PC-9 (cell line): Measurements from ENCODE around the gene FAM168A.

Experiments
- EZH2 ChIP-seq: fragments of 200-600 bp; sonication (generic); IDR thresholded peaks from 2 replicates; pipeline ENCODE4 v1.8.0; 2017; ENCODE audit warnings: antibody characterized with exemption, low read depth
- TF ChIP-seq, protein P1 (sequence below): fragments of 200-600 bp; sonication (generic); conservative IDR thresholded peaks from 2 replicates; pipeline ENCODE4 v1.6.1; 2017; ENCODE audit warnings: mixed run types, antibody characterized with exemption, mild to moderate bottlenecking, moderate library complexity

DNA sequence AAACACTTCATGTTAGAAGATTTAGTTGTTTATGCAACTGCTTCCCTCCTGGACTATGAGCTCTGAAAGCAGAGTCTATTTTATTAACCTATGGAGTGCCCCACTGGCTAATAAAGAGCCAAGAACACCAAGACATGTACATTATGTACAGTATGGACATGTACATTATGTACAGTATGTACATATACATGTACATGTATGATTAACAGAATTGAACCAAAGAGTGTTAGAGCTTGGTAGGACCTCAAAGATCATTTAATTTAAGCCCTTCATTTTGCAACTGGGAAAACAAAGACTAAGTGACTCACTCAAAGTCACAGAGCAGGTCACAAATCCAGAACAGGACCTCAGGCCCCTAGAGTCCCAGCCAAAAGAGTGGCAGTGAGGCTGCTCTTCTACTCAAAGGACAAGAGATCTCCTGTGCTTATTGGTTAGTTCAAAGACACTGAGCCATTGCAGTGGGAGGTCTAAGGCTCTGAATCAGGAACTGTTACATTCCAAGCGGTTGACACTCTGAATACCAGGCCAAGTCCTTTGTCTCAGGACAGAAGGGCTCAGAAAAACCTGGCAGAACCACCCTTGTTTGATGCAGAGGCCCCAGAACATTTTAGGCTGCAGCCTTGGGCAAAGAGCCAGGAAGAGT, 103.8 kb downstream of the FAM168A start:
- TF ChIP-seq, protein P1, sequence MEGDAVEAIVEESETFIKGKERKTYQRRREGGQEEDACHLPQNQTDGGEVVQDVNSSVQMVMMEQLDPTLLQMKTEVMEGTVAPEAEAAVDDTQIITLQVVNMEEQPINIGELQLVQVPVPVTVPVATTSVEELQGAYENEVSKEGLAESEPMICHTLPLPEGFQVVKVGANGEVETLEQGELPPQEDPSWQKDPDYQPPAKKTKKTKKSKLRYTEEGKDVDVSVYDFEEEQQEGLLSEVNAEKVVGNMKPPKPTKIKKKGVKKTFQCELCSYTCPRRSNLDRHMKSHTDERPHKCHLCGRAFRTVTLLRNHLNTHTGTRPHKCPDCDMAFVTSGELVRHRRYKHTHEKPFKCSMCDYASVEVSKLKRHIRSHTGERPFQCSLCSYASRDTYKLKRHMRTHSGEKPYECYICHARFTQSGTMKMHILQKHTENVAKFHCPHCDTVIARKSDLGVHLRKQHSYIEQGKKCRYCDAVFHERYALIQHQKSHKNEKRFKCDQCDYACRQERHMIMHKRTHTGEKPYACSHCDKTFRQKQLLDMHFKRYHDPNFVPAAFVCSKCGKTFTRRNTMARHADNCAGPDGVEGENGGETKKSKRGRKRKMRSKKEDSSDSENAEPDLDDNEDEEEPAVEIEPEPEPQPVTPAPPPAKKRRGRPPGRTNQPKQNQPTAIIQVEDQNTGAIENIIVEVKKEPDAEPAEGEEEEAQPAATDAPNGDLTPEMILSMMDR: no peak
- no peak for TF ChIP-seq EZH2
